Activated naive CD4-positive, alpha-beta T cell treated with anti-CD3 and anti-CD28 coated beads for 36 hours (primary cell): ENCODE data around the gene SH3TC1. TPM values are rescaled to one million over a fixed set of nuclear protein-coding genes. Genes with fewer than 3 reads are reported as not detected.

Source experiments
- CTCF ChIA-PET: fragments of 350-600 bp; sonication (Branson Sonifier 250); formaldehyde crosslinking; loops from one replicate; lab custom pipeline; 2021; ENCODE audit warnings: antibody characterized with exemption; lab: Charles Lee
- DNase-seq: peaks from one replicate; pipeline ENCODE4 v3.0.0-alpha.2; 2020
- H3K27ac Mint-ChIP-seq: one replicate; pipeline ENCODE4 v1.8.0; 2021; ENCODE audit warnings: mild to moderate bottlenecking, mixed read lengths
- H3K27me3 Mint-ChIP-seq: one replicate; pipeline ENCODE4 v1.8.0; 2021; ENCODE audit warnings: low read depth, mixed read lengths
- H3K36me3 Mint-ChIP-seq: one replicate; pipeline ENCODE4 v1.8.0; 2021; ENCODE audit warnings: low read depth, mixed read lengths
- H3K4me1 Mint-ChIP-seq: one replicate; pipeline ENCODE4 v1.8.0; 2021; ENCODE audit warnings: low read depth, mixed read lengths
- H3K4me3 Mint-ChIP-seq: one replicate; pipeline ENCODE4 v1.8.0; 2021; ENCODE audit warnings: mild to moderate bottlenecking, moderate library complexity, mixed read lengths
- H3K9me3 Mint-ChIP-seq: one replicate; pipeline ENCODE4 v1.8.0; 2021; ENCODE audit warnings: mixed read lengths
- intact Hi-C: fragments of 100-400 bp; cut with micrococcal nuclease; formaldehyde crosslinking; loops from one replicate; pipeline ENCODE4 v1.15.1; 2023
- total RNA-seq, 2 experiments: library from RNA; stranded (reverse); gene quantifications; one replicate each; pipeline ENCODE4 v1.2.3, GENCODE V29; 2021

Gene SH3TC1
- total RNA-seq, 2 experiments from 2014 or later = 17.9 to 23.6 TPM

- no peak for DNase-seq
- no peaks in the 10 kb centered on the region for H3K27me3 Mint-ChIP-seq
- no peak overlapping the region for H3K4me3 Mint-ChIP-seq
- H3K4me1 Mint-ChIP-seq = peaks cover 13% of the 10 kb centered on the region
- CTCF ChIA-PET = interaction anchor here (1.6 to 1.7 kb wide), 2 partner anchors 10 to 56 kb away, joined by 4 to 6 read pairs; no protein-coding TSS in a partner anchor
- intact Hi-C loops = no loop called here
- no peaks in the 10 kb centered on the region for H3K9me3 Mint-ChIP-seq
- no peak overlapping the region for H3K27ac Mint-ChIP-seq
- peaks cover 1% of the 10 kb centered on the region for H3K36me3 Mint-ChIP-seq
Observed at GRCh38 chr4:8232748-8233147, 33.7 kb downstream of the SH3TC1 start.

DNA sequence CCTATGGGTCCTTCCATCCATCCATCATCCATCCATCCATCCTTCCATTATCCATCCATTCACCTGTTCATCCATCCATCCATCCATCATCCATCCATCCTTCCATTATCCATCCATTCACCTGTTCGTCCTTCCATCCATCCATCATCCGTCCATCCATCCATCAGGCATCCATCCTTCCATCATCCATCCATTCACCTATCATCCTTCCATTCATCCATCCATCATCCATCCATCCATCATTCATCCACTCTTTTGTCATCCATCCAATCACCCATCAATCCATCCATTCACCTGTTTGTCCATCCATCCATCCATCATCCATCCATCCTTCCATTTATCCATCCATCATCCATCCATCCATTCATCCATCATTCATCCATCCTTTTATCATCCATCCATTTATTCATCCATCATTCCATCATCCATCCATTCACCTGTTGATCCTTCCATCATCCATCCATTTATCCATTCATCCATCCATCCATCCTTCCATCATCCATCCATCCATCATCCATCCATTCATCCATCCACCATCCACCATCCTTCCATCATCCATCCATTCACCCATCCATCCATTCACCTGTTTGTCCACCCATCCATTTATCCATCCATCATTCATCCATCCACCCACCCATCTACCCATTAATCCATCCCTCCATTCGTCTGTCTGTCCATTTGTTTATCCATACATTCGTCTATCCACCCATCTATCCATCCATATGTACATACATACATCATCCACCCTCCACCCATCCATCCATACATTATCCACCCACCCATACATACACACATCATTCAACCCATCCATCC is 34.8 kb downstream of the SH3TC1 start:
- H3K4me1 Mint-ChIP-seq = peaks cover 3% of the 10 kb centered on the region
- CTCF ChIA-PET = no interaction called here

DNA sequence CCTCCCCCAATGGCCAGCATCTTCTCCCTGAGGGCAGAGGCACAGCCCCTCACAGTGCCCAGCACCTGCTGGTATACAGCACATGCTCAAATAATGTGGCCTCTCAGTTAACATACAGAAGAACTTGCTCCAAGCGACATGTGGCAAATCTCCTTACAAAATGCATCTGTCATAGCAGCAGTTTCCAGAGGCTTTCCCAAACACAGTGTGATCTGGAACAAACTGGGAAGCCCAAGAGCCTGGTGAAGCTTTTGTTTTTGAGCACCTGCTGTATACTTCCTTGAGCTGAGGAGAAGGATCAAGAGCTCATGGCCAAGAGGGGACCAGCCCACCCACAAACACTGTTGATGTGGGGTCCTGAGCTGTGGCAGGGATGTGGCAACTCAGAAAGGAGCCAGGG is 35.6 kb downstream of the SH3TC1 start:
- intact Hi-C loops = no loop called here
- CTCF ChIA-PET = no interaction called here
- H3K27ac Mint-ChIP-seq = no peak overlapping the region
- no peaks in the 10 kb centered on the region for H3K4me1 Mint-ChIP-seq
- no peak overlapping the region for H3K4me3 Mint-ChIP-seq
- peaks cover 1% of the 10 kb centered on the region for H3K36me3 Mint-ChIP-seq
- H3K9me3 Mint-ChIP-seq = no peaks in the 10 kb centered on the region
- no peaks in the 10 kb centered on the region for H3K27me3 Mint-ChIP-seq
- no peak for DNase-seq

More for the DNA sequence above, 34.8 kb downstream of the SH3TC1 start:
- H3K4me3 Mint-ChIP-seq = no peak overlapping the region
- intact Hi-C loops = no loop called here
- H3K27me3 Mint-ChIP-seq = no peaks in the 10 kb centered on the region
- peaks cover 1% of the 10 kb centered on the region for H3K36me3 Mint-ChIP-seq
- no peak overlapping the region for H3K27ac Mint-ChIP-seq
- no peak for DNase-seq
- H3K9me3 Mint-ChIP-seq = no peaks in the 10 kb centered on the region

- Mint-ChIP-seq H3K27ac (no peak overlapping the region), H3K4me3 (no peak overlapping the region), H3K4me1 (no peaks in the 10 kb centered on the region), H3K9me3 (no peaks in the 10 kb centered on the region), H3K36me3 (peaks cover 1% of the 10 kb centered on the region), H3K27me3 (no peaks in the 10 kb centered on the region)
- DNase-seq = no peak
- intact Hi-C loops = no loop called here
- CTCF ChIA-PET = interaction anchor here (1.9 kb wide), 1 partner anchor 58 kb away, joined by 10 read pairs; no protein-coding TSS in a partner anchor
Observed at GRCh38 chr4:8235224-8235623, 36.1 kb downstream of the SH3TC1 start.

- H3K27me3 Mint-ChIP-seq = no peaks in the 10 kb centered on the region
- H3K9me3 Mint-ChIP-seq = no peaks in the 10 kb centered on the region
- no peak overlapping the region for H3K27ac Mint-ChIP-seq
- no peak for DNase-seq
- intact Hi-C loops = no loop called here
- CTCF ChIA-PET = interaction anchor here (1.9 kb wide), 1 partner anchor 59 kb away, joined by 10 read pairs; no protein-coding TSS in a partner anchor
- H3K36me3 Mint-ChIP-seq = peaks cover 1% of the 10 kb centered on the region
- H3K4me3 Mint-ChIP-seq = no peak overlapping the region
- H3K4me1 Mint-ChIP-seq = no peaks in the 10 kb centered on the region
Observed at GRCh38 chr4:8235686-8236085, 36.6 kb downstream of the SH3TC1 start.

GRCh38 chr4:8236106-8236919 is 37.2 kb downstream of the SH3TC1 start:
- intact Hi-C loops = no loop called here
- H3K4me1 Mint-ChIP-seq = no peaks in the 10 kb centered on the region
- CTCF ChIA-PET = interaction anchor here (1.9 kb wide), 1 partner anchor 60 kb away, joined by 10 read pairs; no protein-coding TSS in a partner anchor
- DNase-seq = no peak
- no peak overlapping the region for H3K4me3 Mint-ChIP-seq
- H3K36me3 Mint-ChIP-seq = peaks cover 1% of the 10 kb centered on the region
- H3K27me3 Mint-ChIP-seq = no peaks in the 10 kb centered on the region
- H3K9me3 Mint-ChIP-seq = no peaks in the 10 kb centered on the region
- no peak overlapping the region for H3K27ac Mint-ChIP-seq

GRCh38 chr4:8236920-8237195 is 37.8 kb downstream of the SH3TC1 start:
- DNase-seq = no peak
- no peaks in the 10 kb centered on the region for H3K27me3 Mint-ChIP-seq
- CTCF ChIA-PET = interaction anchor here (1.9 kb wide), 1 partner anchor 60 kb away, joined by 10 read pairs; no protein-coding TSS in a partner anchor
- no peak overlapping the region for H3K27ac Mint-ChIP-seq
- intact Hi-C loops = no loop called here
- H3K36me3 Mint-ChIP-seq = peaks cover 1% of the 10 kb centered on the region
- no peak overlapping the region for H3K4me3 Mint-ChIP-seq
- no peaks in the 10 kb centered on the region for H3K9me3 Mint-ChIP-seq
- H3K4me1 Mint-ChIP-seq = no peaks in the 10 kb centered on the region

DNA sequence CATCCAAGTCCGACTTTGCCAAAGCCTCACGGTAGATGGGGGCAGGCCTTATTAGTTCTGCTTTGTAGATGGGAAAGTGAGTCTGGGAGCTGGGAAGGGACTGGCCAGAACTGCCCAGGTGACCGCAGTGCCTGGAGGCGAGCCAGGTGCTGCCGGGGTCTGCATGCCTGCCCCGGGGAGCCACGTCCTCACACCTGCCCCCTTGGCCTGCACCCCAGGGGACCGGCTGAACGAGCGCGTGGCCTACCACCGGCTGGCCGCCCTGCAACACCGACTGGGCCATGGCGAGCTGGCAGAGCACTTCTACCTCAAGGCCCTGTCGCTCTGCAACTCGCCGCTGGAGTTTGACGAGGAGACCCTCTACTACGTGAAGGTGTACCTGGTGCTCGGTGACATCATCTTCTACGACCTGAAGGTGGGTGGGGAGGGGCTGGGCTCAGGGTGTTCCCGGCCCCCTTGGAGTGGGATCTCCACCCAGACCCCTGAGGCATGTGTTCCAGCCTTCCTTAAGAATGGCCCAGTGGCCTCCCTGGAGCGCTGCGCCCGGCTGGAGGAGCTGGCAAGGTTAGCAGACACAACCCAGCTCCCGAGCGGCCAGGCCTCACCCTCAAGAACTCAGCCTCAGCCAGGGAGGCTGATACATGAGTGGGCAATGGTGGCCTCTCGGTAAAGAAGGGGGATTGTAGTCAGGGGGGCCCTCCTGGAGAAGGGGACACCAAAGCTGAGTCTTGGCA is 38.3 kb downstream of the SH3TC1 start:
- Mint-ChIP-seq H3K27ac (no peak overlapping the region), H3K4me1 (no peaks in the 10 kb centered on the region), H3K36me3 (no peaks in the 10 kb centered on the region), H3K27me3 (no peaks in the 10 kb centered on the region), H3K4me3 (no peak overlapping the region), H3K9me3 (no peaks in the 10 kb centered on the region)
- CTCF ChIA-PET = interaction anchor here (1.9 kb wide), 1 partner anchor 61 kb away, joined by 10 read pairs; no protein-coding TSS in a partner anchor
- no peak for DNase-seq
- intact Hi-C loops = no loop called here

- Mint-ChIP-seq H3K4me3 (no peak overlapping the region), H3K27me3 (no peaks in the 10 kb centered on the region), H3K36me3 (no peaks in the 10 kb centered on the region), H3K27ac (no peak overlapping the region), H3K9me3 (no peaks in the 10 kb centered on the region), H3K4me1 (no peaks in the 10 kb centered on the region)
- CTCF ChIA-PET = no interaction called here
- DNase-seq = no peak
- intact Hi-C loops = no loop called here
Observed at GRCh38 chr4:8238036-8238511, 39.0 kb downstream of the SH3TC1 start.

DNA sequence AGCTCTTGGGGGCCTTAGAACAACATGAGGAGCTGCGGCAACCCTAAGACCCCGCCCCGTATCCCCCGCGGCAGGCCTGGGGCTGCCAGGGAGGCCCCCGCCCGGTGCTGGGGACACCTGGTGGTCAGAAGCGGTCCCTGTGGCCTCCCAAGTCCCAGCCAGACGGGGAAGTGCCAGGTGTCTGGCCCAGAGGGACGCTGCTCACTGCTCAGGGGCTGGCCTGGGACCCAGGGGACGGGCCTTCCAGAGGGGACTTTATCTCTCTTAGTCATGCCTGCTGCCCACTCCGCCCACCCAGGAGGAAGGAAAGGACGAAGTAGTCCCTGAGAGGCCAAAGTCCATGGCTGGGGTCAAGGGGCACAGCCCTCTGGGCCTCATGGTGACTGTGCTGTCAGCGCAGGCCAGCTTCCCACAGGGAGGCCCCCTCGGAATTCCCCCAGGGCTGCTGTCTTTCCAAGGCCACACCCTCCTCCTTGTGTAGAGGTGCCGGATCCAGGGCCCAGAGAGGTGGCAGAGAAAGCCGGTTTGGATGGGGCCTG is 39.5 kb downstream of the SH3TC1 start:
- CTCF ChIA-PET = no interaction called here
- no peak for DNase-seq
- intact Hi-C loops = no loop called here
- Mint-ChIP-seq H3K4me3 (no peak overlapping the region), H3K4me1 (no peaks in the 10 kb centered on the region), H3K27me3 (no peaks in the 10 kb centered on the region), H3K36me3 (no peaks in the 10 kb centered on the region), H3K9me3 (no peaks in the 10 kb centered on the region), H3K27ac (no peak overlapping the region)

GRCh38 chr4:8239226-8239625 is 40.1 kb downstream of the SH3TC1 start:
- no peak overlapping the region for H3K4me3 Mint-ChIP-seq
- H3K36me3 Mint-ChIP-seq = no peaks in the 10 kb centered on the region
- no peaks in the 10 kb centered on the region for H3K9me3 Mint-ChIP-seq
- CTCF ChIA-PET = no interaction called here
- H3K27ac Mint-ChIP-seq = no peak overlapping the region
- H3K27me3 Mint-ChIP-seq = no peaks in the 10 kb centered on the region
- intact Hi-C loops = no loop called here
- H3K4me1 Mint-ChIP-seq = no peaks in the 10 kb centered on the region
- DNase-seq = no peak

DNA sequence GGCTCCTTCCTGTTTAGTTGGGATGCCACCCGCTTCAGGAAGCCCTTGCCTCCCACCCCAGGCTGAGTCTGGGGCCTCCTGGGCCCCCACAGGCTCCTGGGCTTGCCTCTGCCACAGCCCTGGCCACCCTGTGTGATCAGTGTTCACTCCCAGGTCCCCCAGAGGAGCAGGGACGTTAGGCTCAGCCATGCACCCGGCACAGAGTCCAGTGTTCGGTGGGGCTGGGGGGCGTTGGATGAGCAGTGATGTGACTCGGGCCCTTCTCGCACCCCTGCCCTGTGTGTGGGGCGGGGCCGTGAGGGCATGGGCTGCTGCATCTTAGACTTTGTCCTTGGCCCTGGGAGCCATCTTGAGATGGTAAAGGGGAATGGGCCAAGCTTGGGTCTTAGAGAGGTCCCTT is 40.6 kb downstream of the SH3TC1 start:
- intact Hi-C loops = no loop called here
- H3K4me3 Mint-ChIP-seq = no peak overlapping the region
- no peak overlapping the region for H3K27ac Mint-ChIP-seq
- H3K36me3 Mint-ChIP-seq = no peaks in the 10 kb centered on the region
- no peaks in the 10 kb centered on the region for H3K9me3 Mint-ChIP-seq
- H3K4me1 Mint-ChIP-seq = no peaks in the 10 kb centered on the region
- DNase-seq = no peak
- CTCF ChIA-PET = no interaction called here
- H3K27me3 Mint-ChIP-seq = no peaks in the 10 kb centered on the region
